GM21717 (cell line): ENCODE data around the gene ADARB2.

Experiments
- ATAC-seq: cut with Tn5 transposase; IDR thresholded peaks from one replicate; pipeline ENCODE4 v1.9.1; 2021; ENCODE audit warnings: mild to moderate bottlenecking, moderate library complexity; ENCODE audit not compliant: unreplicated experiment

Gene ADARB2

GRCh38 chr10:1598393-1599153 is 138.8 kb downstream of the ADARB2 start:
- no peak for ATAC-seq

GRCh38 chr10:1597370-1598146 is 139.8 kb downstream of the ADARB2 start:
- no peak for ATAC-seq

GRCh38 chr10:1596482-1597099 is 140.7 kb downstream of the ADARB2 start:
- ATAC-seq = no peak

- no peak for ATAC-seq
These were observed 141.6 kb downstream of the ADARB2 start for GRCh38 chr10:1595726-1596125.

- ATAC-seq = no peak
These were observed 142.1 kb downstream of the ADARB2 start for GRCh38 chr10:1595242-1595600.

GRCh38 chr10:1594372-1595241 is 142.7 kb downstream of the ADARB2 start:
- no peak for ATAC-seq

- ATAC-seq = no peak
These were observed 145.6 kb downstream of the ADARB2 start for GRCh38 chr10:1591742-1592141.

- ATAC-seq = no peak
These were observed 146.3 kb downstream of the ADARB2 start for GRCh38 chr10:1591045-1591444.

GRCh38 chr10:1589257-1589656 is 148.1 kb downstream of the ADARB2 start:
- no peak for ATAC-seq

GRCh38 chr10:1582739-1583138 is 154.6 kb downstream of the ADARB2 start:
- no peak for ATAC-seq

- ATAC-seq = no peak
These were observed 156.1 kb downstream of the ADARB2 start for GRCh38 chr10:1581189-1581588.

- ATAC-seq = no peak
These were observed 157.7 kb downstream of the ADARB2 start for GRCh38 chr10:1579671-1580070.

GRCh38 chr10:1579141-1579491 is 158.2 kb downstream of the ADARB2 start:
- ATAC-seq = no peak

GRCh38 chr10:1578392-1579140 is 158.8 kb downstream of the ADARB2 start:
- no peak for ATAC-seq

- ATAC-seq = no peak
These were observed 159.4 kb downstream of the ADARB2 start for GRCh38 chr10:1577945-1578344.

GRCh38 chr10:1577373-1577770 is 160.0 kb downstream of the ADARB2 start:
- no peak for ATAC-seq

GRCh38 chr10:1576467-1577372 is 160.6 kb downstream of the ADARB2 start:
- ATAC-seq = no peak

GRCh38 chr10:1575481-1576244 is 161.7 kb downstream of the ADARB2 start:
- no peak for ATAC-seq

- no peak for ATAC-seq
These were observed 162.6 kb downstream of the ADARB2 start for GRCh38 chr10:1574719-1575118.
